HG03103 (cell line): ENCODE measurements around the gene TTC5.
"Not testable (repeated sequence)": the region's sequence is repeated elsewhere in the genome, so short reads cannot be mapped to it uniquely, and the experiment has no call there.

Experiments used
- ATAC-seq: cut with Tn5 transposase; IDR thresholded peaks from one replicate; pipeline ENCODE4 v1.9.1; 2021; ENCODE audit warnings: low read depth; ENCODE audit not compliant: unreplicated experiment

TTC5 gene

GRCh38 chr14:20314026-20314425 is 8.3 kb upstream of the TTC5 start:
- no peak for ATAC-seq

GRCh38 chr14:20306079-20306423 is 300 bp upstream of the TTC5 start:
- no peak for ATAC-seq

GRCh38 chr14:20302042-20302755 is 3.6 kb downstream of the TTC5 start:
- ATAC-seq = no peak

- peak; percentile 77 for ATAC-seq
Observed at GRCh38 chr14:20295067-20295466, 10.7 kb downstream of the TTC5 start.

GRCh38 chr14:20294636-20295035 is 11.1 kb downstream of the TTC5 start:
- no peak for ATAC-seq

- not testable (repeated sequence) for ATAC-seq
Observed at GRCh38 chr14:20281998-20282397, 23.8 kb downstream of the TTC5 start.

GRCh38 chr14:20280265-20280664 is 25.5 kb downstream of the TTC5 start:
- not testable (repeated sequence) for ATAC-seq

- ATAC-seq = no peak
Observed at GRCh38 chr14:20278414-20278813, 27.3 kb downstream of the TTC5 start.

GRCh38 chr14:20277409-20277808 is 28.3 kb downstream of the TTC5 start:
- ATAC-seq = no peak

- no peak for ATAC-seq
Observed at GRCh38 chr14:20274062-20274461, 31.7 kb downstream of the TTC5 start.

GRCh38 chr14:20264361-20264760 is 41.4 kb downstream of the TTC5 start:
- not testable (repeated sequence) for ATAC-seq

- no peak for ATAC-seq
Observed at GRCh38 chr14:20262642-20263128, 43.1 kb downstream of the TTC5 start.

GRCh38 chr14:20247646-20248246 is 58.0 kb downstream of the TTC5 start:
- no peak for ATAC-seq
